Endothelial cell of umbilical vein (primary cell): Measurements from ENCODE around the gene BDP1. TPM values are rescaled to one million over a fixed set of nuclear protein-coding genes. Genes with fewer than 3 reads are reported as not detected.

Source experiments
- BruUV-seq: library from RNA; stranded (reverse); fragments of 400-500 nt; replicated peaks from 2 replicates; lab custom pipeline; 2021; lab: Mats Ljungman, UMichigan
- CTCF ChIA-PET: fragments of 300-600, 350-600 bp; sonication (Branson Sonifier 250); formaldehyde crosslinking; loops from one replicate; lab custom pipeline; 2021; ENCODE audit warnings: antibody characterized with exemption, inconsistent platforms; lab: Charles Lee
- POLR2A ChIA-PET: fragments of 300-600, 350-600 bp; sonication (Branson Sonifier 250); formaldehyde crosslinking; loops from one replicate; lab custom pipeline; 2021; ENCODE audit warnings: antibody characterized with exemption, inconsistent platforms; lab: Charles Lee
- DNase-seq: peaks from one replicate; pipeline ENCODE4 v3.0.0-alpha.2; 2011; ENCODE audit warnings: low read depth, low spot score
- FAIRE-seq: peaks from 2 replicates; lab custom pipeline; 2011; peaks lifted over from hg19 to GRCh38; lab: Jason Lieb, UNC
- H2AFZ ChIP-seq: 2 replicates; pipeline ENCODE4 v1.6.0; 2012; ENCODE audit warnings: low read depth, low read length, control low read depth, inconsistent platforms
- H3K27ac ChIP-seq: 2 replicates; pipeline ENCODE4 v1.5.1; 2011; ENCODE audit warnings: low read depth, mild to moderate bottlenecking, control low read depth, low read length, moderate library complexity; ENCODE audit not compliant: insufficient read depth
- H3K27me3 ChIP-seq, 2 experiments: 2 replicates each; pipeline versions ENCODE4 v1.6.0 to v1.6.1; 2011; ENCODE audit warnings: low read length in 2 of 2, mixed read lengths in 1 of 2; ENCODE audit not compliant: control insufficient read depth in 2 of 2, insufficient read depth in 2 of 2
- H3K36me3 ChIP-seq, 2 experiments: 2 replicates in 1 of 2; 3 replicates in 1 of 2; pipeline ENCODE4 v1.5.1; 2011; ENCODE audit warnings: low read length in 2 of 2, mild to moderate bottlenecking in 1 of 2, moderate library complexity in 1 of 2; ENCODE audit not compliant: control insufficient read depth in 2 of 2, insufficient read depth in 2 of 2; ENCODE audit errors: extremely low read depth in 1 of 2
- H3K4me1 ChIP-seq: 3 replicates; pipeline ENCODE4 v1.5.1; 2011; ENCODE audit warnings: mild to moderate bottlenecking, low read length; ENCODE audit not compliant: control insufficient read depth, insufficient read depth; ENCODE audit errors: extremely low read depth
- H3K4me2 ChIP-seq: 2 replicates; pipeline ENCODE4 v1.6.1; 2011; ENCODE audit warnings: low read length, control low read depth, mixed read lengths; ENCODE audit not compliant: insufficient read depth
- H3K4me3 ChIP-seq, 3 experiments: fragments of 200-600 bp in 1 of 3; sonication (generic), shearing (Covaris generic) in 1 of 3; replicated peaks in 1 of 3; 2 replicates each; pipeline ENCODE4 v1.5.1; 2011 to 2016; ENCODE audit warnings: control low read depth in 3 of 3, low read length in 3 of 3, mild to moderate bottlenecking in 2 of 3, inconsistent platforms in 1 of 3, low read depth in 1 of 3, moderate library complexity in 1 of 3; ENCODE audit not compliant: insufficient read depth in 1 of 3
- H3K79me2 ChIP-seq: 2 replicates; pipeline ENCODE4 v1.6.0; 2012; ENCODE audit warnings: low read length, inconsistent platforms; ENCODE audit not compliant: control insufficient read depth, insufficient read depth
- H3K9ac ChIP-seq: replicated peaks from 2 replicates; pipeline ENCODE3; 2011; ENCODE audit warnings: low read length, control low read depth; ENCODE audit not compliant: insufficient read depth; ENCODE audit errors: extremely low read depth
- H3K9me1 ChIP-seq: replicated peaks from 3 replicates; pipeline ENCODE4 v1.6.0; 2011; ENCODE audit warnings: mild to moderate bottlenecking, low read length; ENCODE audit not compliant: control insufficient read depth, insufficient read depth; ENCODE audit errors: extremely low read depth
- H3K9me3 ChIP-seq: replicated peaks from 2 replicates; pipeline ENCODE4 v1.5.1; 2012; ENCODE audit warnings: low read length, inconsistent platforms; ENCODE audit not compliant: control insufficient read depth, insufficient read depth
- H4K20me1 ChIP-seq: replicated peaks from 2 replicates; pipeline ENCODE3; 2011; ENCODE audit warnings: mild to moderate bottlenecking, low read length; ENCODE audit not compliant: control insufficient read depth, insufficient read depth; ENCODE audit errors: extremely low read depth
- EZH2 ChIP-seq: IDR thresholded peaks from 2 replicates; pipeline ENCODE4 v1.6.1; 2012; ENCODE audit warnings: borderline replicate concordance, low read depth, mild to moderate bottlenecking, moderate library complexity, low read length, inconsistent platforms; ENCODE audit not compliant: severe bottlenecking
- MYC ChIP-seq: IDR thresholded peaks from one replicate; pipeline ENCODE4 v1.6.1; 2011; ENCODE audit warnings: mild to moderate bottlenecking, low read depth, low read length
- dilution Hi-C: fragments of 300-500 bp; cut with MboI; formaldehyde crosslinking; loops from one replicate; pipeline ENCODE4 v1.15.0; 2019; ENCODE audit warnings: low sequenced_read_pairs; ENCODE audit not compliant: extremely low pct_ligation_motif_present
- intact Hi-C: fragments of 100-400 bp; cut with micrococcal nuclease; formaldehyde crosslinking; loops from one replicate; pipeline ENCODE4 v1.10.0; 2022
- polyA plus RNA-seq, 4 experiments: library from polyadenylated mRNA; depleted of rRNA in 3 of 4; stranded (reverse) in 3 of 4; unstranded in 1 of 4; fragments of >200 nt; gene quantifications; 2 replicates each; pipeline versions ENCODE4 v1.2.1 to v1.2.3, GENCODE V29; 2011 to 2012; ENCODE audit warnings: missing spikeins in 1 of 4
- small RNA-seq: library from RNA; depleted of rRNA; stranded (forward); fragments of <200 nt; gene quantifications from one replicate; pipeline ENCODE3, GENCODE V24; 2012; ENCODE audit warnings: low replicate concordance, low read depth; ENCODE audit not compliant: insufficient read depth, insufficient read length
- total RNA-seq: library from RNA; stranded (reverse); gene quantifications from 2 replicates; pipeline ENCODE4 v1.2.3, GENCODE V29; 2021

BDP1 gene
- total and polyA plus RNA-seq, 2 donors (not counting 3 experiments of a cell fraction or from before 2014, with no cell fraction given): 4.5 to 27.5 TPM

DNA sequence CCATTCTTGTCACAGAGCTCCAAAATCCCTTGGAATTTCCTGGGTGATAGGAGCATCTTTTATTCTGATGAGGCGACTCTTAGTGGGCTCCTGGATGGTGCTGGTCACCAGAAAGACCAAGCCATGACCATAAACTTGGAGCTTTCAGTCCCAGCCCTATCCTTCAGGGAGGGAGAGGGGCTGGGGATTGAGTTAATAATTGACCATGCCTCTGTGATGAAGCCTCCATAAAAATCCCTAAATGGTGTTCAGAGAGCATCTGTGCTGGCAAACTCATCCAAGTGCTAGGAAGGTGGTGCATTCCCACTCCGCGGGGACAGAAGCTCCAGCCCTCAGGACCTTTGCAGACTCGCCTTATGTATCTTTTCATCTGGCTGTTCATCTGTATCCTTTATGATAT is 160.4 kb downstream of the BDP1 start:
- Histone ChIP-seq H3K36me3 (peaks cover 0 to 5% of the 10 kb centered on the region in 2 experiments), H3K79me2 (no peaks in the 10 kb centered on the region), H3K4me2 (no peak overlapping the region), H3K27ac (no peak overlapping the region), H3K4me3 (no peak overlapping the region), H3K9ac (no peak overlapping the region), H4K20me1 (no peaks in the 10 kb centered on the region), H3K27me3 (no peaks in the 10 kb centered on the region), H3K9me3 (no peaks in the 10 kb centered on the region), H3K9me1 (no peaks in the 10 kb centered on the region), H3K4me1 (no peaks in the 10 kb centered on the region), H2AFZ (no peak overlapping the region)
- no TSS peak for BruUV-seq
- TF ChIP-seq EZH2: no peak
- TF ChIP-seq MYC: no peak
- POLR2A ChIA-PET: no interaction called here
- dilution Hi-C loops: no loop called here
- CTCF ChIA-PET: no interaction called here
- intact Hi-C loops: no loop called here
- DNase-seq (no peak), FAIRE-seq (no peak)

Small RNA genes lying within 50 kb of the gene (small RNA-seq; reads per million reads assigned to genes)
- gene HMGN1P12: not detected

Other genes starting within 250 kb of the BDP1 start
- gene MCCC2, start 131.7 kb downstream of the BDP1 start, total RNA-seq: 27.8 and 28.6 TPM in 2 replicates
- gene MCCC2, start 131.7 kb downstream of the BDP1 start, polyA plus RNA-seq: 25.7 and 27.9 TPM in 2 replicates